Ascending aorta (tissue), 2 donors: ENCODE measurements around the gene C4orf50. TPM values are rescaled to one million over a fixed set of nuclear protein-coding genes. Genes with fewer than 3 reads are reported as not detected.
"Not testable (repeated sequence)": the region's sequence is repeated elsewhere in the genome, so short reads cannot be mapped to it uniquely, and the experiment has no call there.

Source experiments
- DNase-seq, 2 donors: peaks; one replicate each; pipeline ENCODE4 v3.0.0-alpha.2; 2019; ENCODE audit warnings: low spot score in 2 of 2
- H3K27ac ChIP-seq, 2 donors: fragments of 200-600 bp; sonication (generic); one replicate each; pipeline ENCODE4 v1.5.1; 2016 to 2017; ENCODE audit warnings: mild to moderate bottlenecking in 1 of 2
- H3K27me3 ChIP-seq: fragments of 200-600 bp; sonication (generic); one replicate; pipeline ENCODE4 v1.5.1; 2017
- H3K36me3 ChIP-seq, 2 donors: fragments of 200-600 bp; sonication (generic); one replicate each; pipeline ENCODE4 v1.5.1; 2016
- H3K4me1 ChIP-seq, 2 donors: fragments of 200-600 bp; sonication (generic); one replicate each; pipeline ENCODE4 v1.5.1; 2016 to 2017; ENCODE audit warnings: mild to moderate bottlenecking in 1 of 2
- H3K4me3 ChIP-seq, 2 donors: fragments of 200-600 bp; sonication (generic); one replicate each; pipeline ENCODE4 v1.5.1; 2016 to 2017; ENCODE audit warnings: mild to moderate bottlenecking in 1 of 2
- H3K9me3 ChIP-seq, 2 donors: fragments of 200-600 bp; sonication (generic); one replicate each; pipeline ENCODE4 v1.5.1; 2016
- intact Hi-C: fragments of 100-400 bp; cut with DNase I; formaldehyde crosslinking; loops from one replicate; pipeline ENCODE4 v1.15.1; 2023
- total RNA-seq: library from RNA; depleted of rRNA; stranded (reverse); fragments of >200 nt; gene quantifications from one replicate; pipeline ENCODE4 v1.1.0, GENCODE V29; 2016
- TF ChIP-seq, protein P1 (sequence below), 3 experiments: fragments of 200-600 bp in 2 of 3; fragments of 450-650 bp in 1 of 3; sonication (generic) in 2 of 3; IDR thresholded peaks; one replicate each; pipeline ENCODE4 v1.5.1; 2016 to 2019; ENCODE audit warnings: antibody characterized with exemption in 3 of 3, mild to moderate bottlenecking in 1 of 3, moderate library complexity in 1 of 3

The C4orf50 gene
- total RNA-seq, 1 donor from 2014 or later: not detected

DNA sequence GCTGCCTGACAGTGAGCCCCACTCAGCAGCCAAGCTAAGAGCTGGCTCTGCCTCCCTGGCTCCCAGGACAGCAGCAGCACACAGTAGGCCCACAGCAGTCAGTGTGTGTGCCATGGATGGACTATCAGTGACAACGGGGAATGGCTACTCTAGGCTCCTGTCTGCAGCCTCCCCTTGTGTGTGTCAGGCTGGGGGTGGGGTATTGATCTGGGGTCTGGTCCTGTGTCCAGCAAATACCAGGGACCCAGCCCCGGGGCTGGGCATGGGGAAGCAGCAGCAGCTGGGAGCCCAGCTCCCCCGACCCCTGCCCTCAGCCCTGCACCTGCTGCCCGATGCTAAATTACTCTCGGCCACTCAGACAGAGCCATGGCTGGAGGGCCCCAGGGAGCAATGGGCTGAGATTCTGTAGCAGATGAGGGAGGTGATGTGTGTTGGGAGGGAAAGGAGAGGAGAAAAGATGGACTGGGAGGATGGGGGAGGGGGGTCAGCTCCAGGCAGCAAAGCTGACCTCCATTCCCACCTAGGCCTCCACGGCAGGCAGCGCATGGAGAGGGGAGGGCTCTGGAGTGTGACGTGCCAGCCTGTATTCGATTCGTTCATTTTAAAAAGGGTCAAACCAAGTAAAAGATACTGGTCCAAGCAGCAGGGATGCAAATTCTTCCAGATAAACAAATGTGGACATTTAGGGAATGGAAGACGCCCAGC is 64.0 kb downstream of the C4orf50 start:
- Histone ChIP-seq H3K4me1 (no peaks in the 10 kb centered on the region), H3K36me3 (no peaks in the 10 kb centered on the region), H3K9me3 (no peaks in the 10 kb centered on the region), H3K27me3 (no peaks in the 10 kb centered on the region), H3K4me3 (no peak overlapping the region), H3K27ac (no peak overlapping the region)
- intact Hi-C loops: no loop called here
- TF ChIP-seq, protein P1, sequence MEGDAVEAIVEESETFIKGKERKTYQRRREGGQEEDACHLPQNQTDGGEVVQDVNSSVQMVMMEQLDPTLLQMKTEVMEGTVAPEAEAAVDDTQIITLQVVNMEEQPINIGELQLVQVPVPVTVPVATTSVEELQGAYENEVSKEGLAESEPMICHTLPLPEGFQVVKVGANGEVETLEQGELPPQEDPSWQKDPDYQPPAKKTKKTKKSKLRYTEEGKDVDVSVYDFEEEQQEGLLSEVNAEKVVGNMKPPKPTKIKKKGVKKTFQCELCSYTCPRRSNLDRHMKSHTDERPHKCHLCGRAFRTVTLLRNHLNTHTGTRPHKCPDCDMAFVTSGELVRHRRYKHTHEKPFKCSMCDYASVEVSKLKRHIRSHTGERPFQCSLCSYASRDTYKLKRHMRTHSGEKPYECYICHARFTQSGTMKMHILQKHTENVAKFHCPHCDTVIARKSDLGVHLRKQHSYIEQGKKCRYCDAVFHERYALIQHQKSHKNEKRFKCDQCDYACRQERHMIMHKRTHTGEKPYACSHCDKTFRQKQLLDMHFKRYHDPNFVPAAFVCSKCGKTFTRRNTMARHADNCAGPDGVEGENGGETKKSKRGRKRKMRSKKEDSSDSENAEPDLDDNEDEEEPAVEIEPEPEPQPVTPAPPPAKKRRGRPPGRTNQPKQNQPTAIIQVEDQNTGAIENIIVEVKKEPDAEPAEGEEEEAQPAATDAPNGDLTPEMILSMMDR (IDR thresholded peaks at IDR 0.05): no peak
- no peak for DNase-seq

DNA sequence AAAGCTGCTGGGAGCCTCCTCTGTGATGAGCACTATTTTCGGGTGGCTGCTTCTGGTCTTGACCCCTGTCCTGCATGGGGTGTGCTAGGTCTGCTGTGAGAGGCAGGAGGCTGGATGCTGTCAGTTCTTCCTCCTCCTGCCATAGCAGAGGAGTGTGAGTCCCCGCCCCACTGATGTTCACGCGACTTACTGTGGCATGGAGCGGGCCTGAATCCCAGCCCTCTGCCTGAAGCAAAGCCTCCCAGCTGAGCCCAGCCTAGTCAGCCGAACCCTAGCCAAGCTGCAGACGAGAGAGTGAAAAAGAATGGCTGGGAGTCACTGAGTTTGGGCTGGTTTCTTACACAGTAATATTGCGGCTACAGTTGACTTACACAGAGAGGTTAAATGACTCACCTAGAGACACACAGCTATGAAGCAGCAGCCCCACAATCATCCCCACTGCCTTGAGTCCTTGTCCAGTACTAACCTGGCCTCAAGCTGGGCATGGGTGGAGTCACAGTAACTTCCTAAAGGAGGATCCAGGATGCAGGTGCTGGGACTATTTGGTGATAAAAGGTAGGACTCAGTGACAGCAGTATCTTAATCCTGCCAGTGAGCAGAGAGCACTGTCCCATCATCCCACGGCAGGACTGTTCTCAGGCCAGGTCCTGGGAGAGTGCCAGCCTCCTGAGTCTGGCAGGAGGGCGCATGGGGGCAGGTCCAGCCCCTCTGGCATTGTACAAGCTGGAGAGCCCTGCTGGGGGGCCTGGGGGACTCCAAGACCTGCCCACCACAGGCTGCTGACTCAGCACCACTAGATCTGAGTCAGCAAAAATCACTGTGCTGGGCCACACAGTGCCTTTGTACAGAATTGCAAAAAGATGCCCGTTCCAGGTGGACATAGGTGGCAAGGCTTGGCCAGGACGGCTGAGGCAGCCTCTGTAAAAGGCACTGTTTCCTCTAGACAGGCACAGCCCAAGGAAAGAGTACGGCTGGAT is 65.0 kb downstream of the C4orf50 start:
- no peak for DNase-seq
- no peaks in the 10 kb centered on the region for H3K4me1 ChIP-seq
- TF ChIP-seq, protein P1 (IDR thresholded peaks at IDR 0.05): no peak
- intact Hi-C loops: no loop called here
- H3K27ac ChIP-seq: no peak overlapping the region
- no peaks in the 10 kb centered on the region for H3K9me3 ChIP-seq
- H3K27me3 ChIP-seq: no peaks in the 10 kb centered on the region
- no peaks in the 10 kb centered on the region for H3K36me3 ChIP-seq
- no peak overlapping the region for H3K4me3 ChIP-seq

GRCh38 chr4:5952286-5952974 is 65.8 kb downstream of the C4orf50 start:
- no peak overlapping the region for H3K27ac ChIP-seq
- TF ChIP-seq, protein P1 (IDR thresholded peaks at IDR 0.05): no peak
- no peak overlapping the region for H3K4me3 ChIP-seq
- no peaks in the 10 kb centered on the region for H3K4me1 ChIP-seq
- intact Hi-C loops: no loop called here
- no peaks in the 10 kb centered on the region for H3K27me3 ChIP-seq
- no peaks in the 10 kb centered on the region for H3K9me3 ChIP-seq
- no peaks in the 10 kb centered on the region for H3K36me3 ChIP-seq
- DNase-seq: no peak

GRCh38 chr4:5946653-5947052 is 71.6 kb downstream of the C4orf50 start:
- intact Hi-C loops, DNase-seq, H3K27ac ChIP-seq, H3K4me1 ChIP-seq, H3K4me3 ChIP-seq, H3K27me3 ChIP-seq, H3K36me3 ChIP-seq, H3K9me3 ChIP-seq: not testable (repeated sequence)

DNA sequence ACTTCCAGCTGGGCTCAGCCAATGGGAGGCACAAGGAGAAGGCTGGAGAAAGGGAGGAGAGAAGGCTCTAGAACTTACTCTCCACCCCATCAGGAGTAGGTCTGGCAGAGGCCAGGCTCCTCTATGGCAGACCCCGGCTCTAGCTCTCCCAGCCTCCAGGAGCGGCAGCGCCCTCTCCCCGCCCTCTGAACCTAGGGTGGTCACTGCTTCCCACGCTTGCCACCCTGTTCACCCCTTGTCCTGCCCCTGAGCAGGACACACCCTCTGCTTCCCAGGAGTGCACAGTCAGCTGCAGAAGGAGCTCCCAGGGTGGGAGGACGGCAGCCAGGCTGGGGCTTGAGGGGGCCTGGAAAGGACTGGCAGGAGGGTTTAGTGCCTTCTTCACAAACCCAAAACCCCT is 72.3 kb downstream of the C4orf50 start:
- H3K27ac ChIP-seq: no peak overlapping the region

More for the DNA sequence above, 72.3 kb downstream of the C4orf50 start:
- intact Hi-C loops: no loop called here
- Histone ChIP-seq H3K36me3 (no peaks in the 10 kb centered on the region), H3K27me3 (no peaks in the 10 kb centered on the region), H3K4me1 (no peaks in the 10 kb centered on the region), H3K9me3 (peaks cover 0 to 3% of the 10 kb centered on the region in 2 donors), H3K4me3 (no peak overlapping the region)
- no peak for DNase-seq
- TF ChIP-seq, protein P1 (IDR thresholded peaks at IDR 0.05): no peak
